ENCODE results near the gene HTR3E. TPM values are rescaled to one million over a fixed set of nuclear protein-coding genes. Genes with fewer than 3 reads are reported as not detected.

HTR3E gene
- total and polyA plus RNA-seq, 3 experiments from 2014 or later = not detected

DNA sequence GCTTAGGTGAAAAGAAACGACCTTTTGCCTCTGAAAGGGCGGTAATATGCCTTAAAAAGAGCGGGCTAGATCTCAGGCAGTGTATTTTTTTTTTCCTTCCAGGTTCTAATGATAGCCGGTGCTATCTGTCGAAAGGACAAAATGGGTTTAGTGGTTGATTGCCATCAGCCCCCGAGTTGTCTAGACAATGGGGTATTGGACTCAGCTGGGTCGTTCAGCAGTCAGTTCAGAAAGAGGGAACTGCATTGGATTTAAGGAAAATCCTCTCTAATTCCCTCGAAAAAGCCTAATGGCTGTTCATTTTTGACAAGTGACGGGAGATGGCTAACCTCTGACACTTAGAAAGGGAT is 39.0 kb downstream of the HTR3E start:
- H3K4me1 ChIP-seq (ENCODE audit: insufficient read depth, low read length) = peaks cover 22% of the 10 kb centered on the region
- POLR2A ChIA-PET = interaction anchor here (1.2 to 2.4 kb wide), 7 partner anchors 10 to 94 kb away, joined by 4 to 13 read pairs (median 5); partner anchors contain the start of genes ABCF3 and DVL3
- H3K27ac ChIP-seq (ENCODE audit: low read depth, low read length) = peak overlapping the region; percentile 85
- H3K9me3 ChIP-seq (ENCODE audit: low read length) = no peaks in the 10 kb centered on the region
- peak overlapping the region; percentile 93 for H3K4me3 ChIP-seq (ENCODE audit: low read length)
- peaks cover 38 to 46% (median 38%) of the 10 kb centered on the region in 3 donors for H3K4me1 Mint-ChIP-seq
- no peaks in the 10 kb centered on the region for H3K27me3 Mint-ChIP-seq
- H3K27ac Mint-ChIP-seq = peak overlapping the region; percentile 91 to 98 (median 96)
- peaks cover 15% of the 10 kb centered on the region for H3K36me3 ChIP-seq (ENCODE audit: insufficient read depth, low read length)
- peaks cover 0 to 47% (median 2%) of the 10 kb centered on the region in 3 donors for H3K36me3 Mint-ChIP-seq
- H3K4me3 Mint-ChIP-seq = peak overlapping the region; percentile 93 to 99 (median 98)
- H3K27me3 ChIP-seq (ENCODE audit: insufficient read depth, low read length, poor library complexity, severe bottlenecking) = no peaks in the 10 kb centered on the region
- no peak for DNase-seq
- CTCF ChIA-PET = interaction anchor here (0.8 to 3.3 kb wide), 9 partner anchors 9 to 240 kb away, joined by 3 to 15 read pairs (median 3); partner anchors contain the start of genes ABCC5 and DVL3
- no peaks in the 10 kb centered on the region for H3K9me3 Mint-ChIP-seq

DNA sequence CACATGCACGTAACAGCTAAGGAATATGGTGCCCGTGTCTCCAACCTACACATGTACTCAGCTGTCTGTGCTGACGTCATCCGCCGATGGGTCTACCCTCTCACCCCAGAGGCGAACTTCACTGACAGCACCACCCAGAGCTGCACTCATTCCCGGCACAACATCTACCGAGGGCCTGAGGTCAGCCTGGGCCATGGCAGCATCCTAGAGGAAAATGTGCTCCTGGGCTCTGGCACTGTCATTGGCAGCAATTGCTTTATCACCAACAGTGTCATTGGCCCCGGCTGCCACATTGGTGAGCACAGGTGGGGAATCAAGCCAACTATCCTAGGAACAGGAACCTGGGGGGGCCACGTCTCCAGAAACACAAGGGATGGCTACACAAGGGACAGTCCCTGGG is 43.6 kb downstream of the HTR3E start:
- Histone ChIP-seq H3K4me1 (ENCODE audit: insufficient read depth, low read length) (peaks cover 16% of the 10 kb centered on the region), H3K36me3 (ENCODE audit: insufficient read depth, low read length) (peaks cover 47% of the 10 kb centered on the region), H3K4me3 (ENCODE audit: low read length) (no peak overlapping the region), H3K27me3 (ENCODE audit: insufficient read depth, low read length, poor library complexity, severe bottlenecking) (no peaks in the 10 kb centered on the region), H3K9me3 (ENCODE audit: low read length) (no peaks in the 10 kb centered on the region), H3K27ac (ENCODE audit: low read depth, low read length) (no peak overlapping the region)
- Mint-ChIP-seq H3K9me3 (no peaks in the 10 kb centered on the region), H3K36me3 (peaks cover 7 to 83% (median 16%) of the 10 kb centered on the region in 3 donors), H3K4me1 (peaks cover 24 to 32% (median 27%) of the 10 kb centered on the region in 3 donors), H3K27ac (no peak overlapping the region), H3K4me3 (no peak overlapping the region), H3K27me3 (no peaks in the 10 kb centered on the region)
- ChIA-PET CTCF (no interaction called here), POLR2A (no interaction called here)
- DNase-seq = no peak

DNA sequence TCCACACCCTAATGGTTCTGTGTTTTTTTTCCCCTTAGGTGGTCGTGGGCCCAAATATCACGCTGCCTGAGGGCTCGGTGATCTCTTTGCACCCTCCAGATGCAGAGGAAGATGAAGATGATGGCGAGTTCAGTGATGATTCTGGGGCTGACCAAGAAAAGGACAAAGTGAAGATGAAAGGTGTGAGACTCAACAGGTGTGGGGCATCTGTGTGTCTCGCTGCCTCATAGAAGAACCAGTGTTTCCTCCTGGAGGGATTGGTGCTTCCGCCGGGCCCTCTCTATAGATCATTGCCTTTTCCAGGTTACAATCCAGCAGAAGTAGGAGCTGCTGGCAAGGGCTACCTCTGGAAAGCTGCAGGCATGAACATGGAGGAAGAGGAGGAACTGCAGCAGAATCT is 45.3 kb downstream of the HTR3E start:
- POLR2A ChIA-PET = no interaction called here
- CTCF ChIA-PET = no interaction called here
- peak overlapping the region in 3 of 8 donors; percentile 29 to 60 (median 37) for H3K27ac Mint-ChIP-seq

DNA sequence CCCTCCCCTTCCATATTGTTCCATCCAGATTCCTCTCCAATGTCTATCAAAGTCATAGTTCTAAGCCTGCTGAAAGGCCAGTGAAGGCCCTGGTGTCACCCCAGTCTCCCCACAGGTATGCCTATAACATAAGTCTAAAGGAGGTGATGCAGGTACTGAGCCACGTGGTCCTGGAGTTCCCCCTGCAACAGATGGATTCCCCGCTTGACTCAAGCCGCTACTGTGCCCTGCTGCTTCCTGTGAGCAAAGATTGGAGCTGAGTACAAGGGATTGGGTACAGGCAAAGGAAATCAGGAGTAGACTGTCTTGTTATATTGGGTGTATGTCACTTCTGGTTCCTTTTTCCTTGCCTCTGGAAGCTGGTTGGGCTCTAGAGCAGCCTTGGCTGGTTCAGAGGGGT is 46.5 kb downstream of the HTR3E start:
- Histone ChIP-seq H3K27me3 (ENCODE audit: insufficient read depth, low read length, poor library complexity, severe bottlenecking) (no peaks in the 10 kb centered on the region), H3K4me3 (ENCODE audit: low read length) (no peak overlapping the region), H3K4me1 (ENCODE audit: insufficient read depth, low read length) (no peaks in the 10 kb centered on the region), H3K36me3 (ENCODE audit: insufficient read depth, low read length) (peaks cover 41% of the 10 kb centered on the region), H3K27ac (ENCODE audit: low read depth, low read length) (no peak overlapping the region), H3K9me3 (ENCODE audit: low read length) (no peaks in the 10 kb centered on the region)
- Mint-ChIP-seq H3K36me3 (peaks cover 7 to 71% (median 13%) of the 10 kb centered on the region in 3 donors), H3K27ac (peak overlapping the region in 1 of 8 donors; percentile 40), H3K27me3 (no peaks in the 10 kb centered on the region), H3K9me3 (no peaks in the 10 kb centered on the region), H3K4me3 (no peak overlapping the region), H3K4me1 (peaks cover 0 to 5% (median 3%) of the 10 kb centered on the region in 3 donors)
- ChIA-PET CTCF (interaction anchor here (2.1 to 3.8 kb wide), 2 partner anchors 8 to 106 kb away, joined by 8 to 15 read pairs; partner anchors contain the start of genes EEF1AKMT4 and EIF2B5), POLR2A (interaction anchor here (1.0 kb wide), 1 partner anchor 9 kb away, joined by 3 read pairs; the partner anchor contains the start of gene EIF2B5)
- no peak for DNase-seq

More for the DNA sequence above, 45.3 kb downstream of the HTR3E start:
- Histone ChIP-seq H3K27ac (ENCODE audit: low read depth, low read length) (no peak overlapping the region), H3K4me1 (ENCODE audit: insufficient read depth, low read length) (peaks cover 1% of the 10 kb centered on the region), H3K9me3 (ENCODE audit: low read length) (no peaks in the 10 kb centered on the region), H3K4me3 (ENCODE audit: low read length) (no peak overlapping the region), H3K36me3 (ENCODE audit: insufficient read depth, low read length) (peaks cover 46% of the 10 kb centered on the region), H3K27me3 (ENCODE audit: insufficient read depth, low read length, poor library complexity, severe bottlenecking) (no peaks in the 10 kb centered on the region)
- DNase-seq = no peak
- peaks cover 8 to 14% (median 9%) of the 10 kb centered on the region in 3 donors for H3K4me1 Mint-ChIP-seq
- H3K36me3 Mint-ChIP-seq = peaks cover 7 to 80% (median 16%) of the 10 kb centered on the region in 3 donors
- no peaks in the 10 kb centered on the region for H3K9me3 Mint-ChIP-seq
- H3K4me3 Mint-ChIP-seq = no peak overlapping the region
- H3K27me3 Mint-ChIP-seq = no peaks in the 10 kb centered on the region

DNA sequence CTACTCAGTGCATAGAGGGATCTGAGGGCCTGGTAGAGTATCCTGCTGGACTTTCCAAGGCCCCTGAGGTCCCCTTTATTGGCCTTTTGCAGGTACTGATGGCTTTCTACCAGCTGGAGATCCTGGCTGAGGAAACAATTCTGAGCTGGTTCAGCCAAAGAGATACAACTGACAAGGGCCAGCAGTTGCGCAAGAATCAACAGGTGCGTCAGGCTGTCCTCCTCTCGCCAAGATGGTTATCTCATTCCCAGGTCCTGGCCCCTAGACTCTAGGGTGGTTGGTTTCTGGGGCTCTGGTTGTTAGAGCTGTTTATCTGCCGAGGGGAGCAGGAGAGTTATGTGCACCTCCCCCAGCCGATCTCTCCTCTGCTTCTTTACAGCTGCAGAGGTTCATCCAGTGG is 47.6 kb downstream of the HTR3E start:
- Histone ChIP-seq H3K9me3 (ENCODE audit: low read length) (no peaks in the 10 kb centered on the region), H3K4me3 (ENCODE audit: low read length) (no peak overlapping the region), H3K27ac (ENCODE audit: low read depth, low read length) (no peak overlapping the region), H3K27me3 (ENCODE audit: insufficient read depth, low read length, poor library complexity, severe bottlenecking) (no peaks in the 10 kb centered on the region), H3K36me3 (ENCODE audit: insufficient read depth, low read length) (peaks cover 41% of the 10 kb centered on the region), H3K4me1 (ENCODE audit: insufficient read depth, low read length) (no peaks in the 10 kb centered on the region)
- ChIA-PET CTCF (interaction anchor here (0.8 to 3.8 kb wide), 7 partner anchors 9 to 107 kb away, joined by 3 to 15 read pairs (median 4); partner anchors contain the start of genes EEF1AKMT4 and EIF2B5), POLR2A (interaction anchor here (1.0 to 1.8 kb wide), 3 partner anchors 9 to 11 kb away, joined by 3 to 6 read pairs (median 3); partner anchors contain the start of gene EIF2B5)
- DNase-seq = no peak
- Mint-ChIP-seq H3K27ac (peak overlapping the region in 1 of 8 donors; percentile 82), H3K27me3 (no peaks in the 10 kb centered on the region), H3K9me3 (no peaks in the 10 kb centered on the region), H3K36me3 (peaks cover 7 to 66% (median 13%) of the 10 kb centered on the region in 3 donors), H3K4me1 (peaks cover 0 to 5% (median 3%) of the 10 kb centered on the region in 3 donors), H3K4me3 (no peak overlapping the region)

DNA sequence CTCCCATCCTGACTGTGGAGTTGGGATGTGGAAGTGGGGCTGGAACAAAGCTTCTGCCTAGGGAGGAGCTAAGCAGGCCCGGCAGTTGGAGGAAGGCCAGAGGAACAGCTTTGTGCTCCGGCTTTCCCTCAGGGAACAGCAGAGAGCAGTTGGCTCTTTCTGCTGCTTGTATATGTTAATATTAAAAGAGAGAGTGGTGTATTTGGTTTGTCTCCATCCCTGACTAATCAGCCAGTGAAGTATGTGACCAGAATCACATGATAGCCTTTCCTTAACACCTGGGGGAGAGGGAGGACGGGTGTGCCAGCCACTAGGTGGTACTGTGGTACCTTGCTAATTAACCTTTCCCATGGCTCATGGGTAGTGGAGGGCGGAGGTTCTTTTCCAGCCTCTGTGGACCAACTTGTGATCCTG is 48.3 kb downstream of the HTR3E start:
- peak in 3 of 5 donors; percentile 21 to 58 (median 31) for DNase-seq
- POLR2A ChIA-PET = interaction anchor here (1.6 to 1.8 kb wide), 2 partner anchors 10 to 11 kb away, joined by 3 to 6 read pairs; partner anchors contain the start of gene EIF2B5
- no peak overlapping the region for H3K4me3 ChIP-seq (ENCODE audit: low read length)
- Mint-ChIP-seq H3K36me3 (peaks cover 7 to 62% (median 13%) of the 10 kb centered on the region in 3 donors), H3K4me3 (no peak overlapping the region), H3K27me3 (no peaks in the 10 kb centered on the region), H3K27ac (peak overlapping the region in 1 of 8 donors; percentile 22), H3K4me1 (peaks cover 0 to 2% (median under 1%) of the 10 kb centered on the region in 3 donors), H3K9me3 (no peaks in the 10 kb centered on the region)
- H3K36me3 ChIP-seq (ENCODE audit: insufficient read depth, low read length) = peaks cover 38% of the 10 kb centered on the region
- CTCF ChIA-PET = interaction anchor here (0.7 to 3.8 kb wide), 8 partner anchors 10 to 107 kb away, joined by 3 to 15 read pairs (median 4); partner anchors contain the start of genes EEF1AKMT4 and EIF2B5
- H3K9me3 ChIP-seq (ENCODE audit: low read length) = no peaks in the 10 kb centered on the region
- H3K27ac ChIP-seq (ENCODE audit: low read depth, low read length) = no peak overlapping the region
- H3K27me3 ChIP-seq (ENCODE audit: insufficient read depth, low read length, poor library complexity, severe bottlenecking) = no peaks in the 10 kb centered on the region
- no peaks in the 10 kb centered on the region for H3K4me1 ChIP-seq (ENCODE audit: insufficient read depth, low read length)

DNA sequence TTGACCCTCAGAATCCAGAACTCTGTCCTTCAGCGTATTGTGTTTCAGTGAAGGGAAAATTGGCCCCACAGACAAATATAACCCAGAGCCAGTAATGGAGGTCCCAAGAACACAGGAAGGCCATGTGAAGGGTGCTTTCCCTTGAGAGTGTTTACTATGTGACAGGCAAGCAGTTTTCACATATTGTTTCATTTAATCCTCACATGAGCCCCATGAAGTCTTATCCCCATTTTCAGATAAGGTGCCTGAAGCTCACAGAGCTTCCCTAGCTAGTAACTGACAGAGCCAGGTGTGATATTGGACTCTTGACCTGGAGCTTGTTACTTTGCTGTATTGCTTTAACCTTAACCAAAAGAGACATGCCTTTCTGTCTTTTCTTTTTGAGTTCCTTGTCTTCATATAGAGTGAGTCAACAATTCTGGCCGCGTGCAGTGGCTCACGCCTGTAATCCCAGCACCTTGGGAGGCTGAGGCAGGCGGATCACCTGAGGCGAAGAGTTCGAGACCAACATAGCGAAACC is 48.9 kb downstream of the HTR3E start:
- peak overlapping the region in 1 of 8 donors; percentile 40 for H3K27ac Mint-ChIP-seq
- H3K4me1 Mint-ChIP-seq = no peaks in the 10 kb centered on the region
- peaks cover 7 to 56% (median 13%) of the 10 kb centered on the region in 3 donors for H3K36me3 Mint-ChIP-seq
- no peak overlapping the region for H3K4me3 Mint-ChIP-seq
- H3K4me3 ChIP-seq (ENCODE audit: low read length) = no peak overlapping the region
- H3K9me3 ChIP-seq (ENCODE audit: low read length) = no peaks in the 10 kb centered on the region
- ChIA-PET CTCF (interaction anchor here (0.7 to 3.8 kb wide), 6 partner anchors 10 to 104 kb away, joined by 3 to 15 read pairs (median 4); partner anchors contain the start of genes DVL3, EEF1AKMT4 and EIF2B5), POLR2A (interaction anchor here (1.8 kb wide), 1 partner anchor 11 kb away, joined by 6 read pairs; the partner anchor contains the start of gene EIF2B5)
- no peak overlapping the region for H3K27ac ChIP-seq (ENCODE audit: low read depth, low read length)
- H3K27me3 ChIP-seq (ENCODE audit: insufficient read depth, low read length, poor library complexity, severe bottlenecking) = no peaks in the 10 kb centered on the region
- no peaks in the 10 kb centered on the region for H3K27me3 Mint-ChIP-seq
- no peak for DNase-seq
- H3K36me3 ChIP-seq (ENCODE audit: insufficient read depth, low read length) = peaks cover 32% of the 10 kb centered on the region
- no peaks in the 10 kb centered on the region for H3K4me1 ChIP-seq (ENCODE audit: insufficient read depth, low read length)
- no peaks in the 10 kb centered on the region for H3K9me3 Mint-ChIP-seq

DNA sequence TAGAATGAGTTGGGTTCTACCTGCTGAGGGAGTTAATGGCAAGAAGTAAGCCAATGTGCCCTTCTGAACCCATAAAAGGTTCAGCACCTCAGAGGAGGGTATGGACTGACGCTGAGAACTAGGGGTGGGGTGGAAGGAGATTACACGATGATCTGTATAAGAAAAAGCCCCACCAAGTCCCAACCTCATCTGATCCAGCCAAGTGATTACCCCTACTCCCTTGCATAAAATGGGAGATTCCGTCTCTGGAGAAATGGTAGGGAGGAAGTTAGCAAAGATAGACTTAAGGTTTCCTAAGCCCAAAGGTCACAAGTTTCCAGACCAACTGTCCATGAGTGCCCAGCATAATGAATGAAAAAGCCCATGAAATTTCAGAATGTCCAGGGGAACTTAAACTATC is 51.2 kb downstream of the HTR3E start:
- no peaks in the 10 kb centered on the region for H3K27me3 ChIP-seq (ENCODE audit: insufficient read depth, low read length, poor library complexity, severe bottlenecking)
- Mint-ChIP-seq H3K36me3 (peaks cover 0 to 33% (median 2%) of the 10 kb centered on the region in 3 donors), H3K9me3 (no peaks in the 10 kb centered on the region), H3K27ac (peak overlapping the region in 2 of 8 donors; percentile 9 to 62), H3K4me3 (no peak overlapping the region), H3K4me1 (no peaks in the 10 kb centered on the region), H3K27me3 (no peaks in the 10 kb centered on the region)
- no peaks in the 10 kb centered on the region for H3K4me1 ChIP-seq (ENCODE audit: insufficient read depth, low read length)
- ChIA-PET CTCF (no interaction called here), POLR2A (interaction anchor here (0.9 kb wide), 1 partner anchor 11 kb away, joined by 4 read pairs; no protein-coding TSS in a partner anchor)
- peaks cover 19% of the 10 kb centered on the region for H3K36me3 ChIP-seq (ENCODE audit: insufficient read depth, low read length)
- no peak for DNase-seq
- no peaks in the 10 kb centered on the region for H3K9me3 ChIP-seq (ENCODE audit: low read length)
- no peak overlapping the region for H3K4me3 ChIP-seq (ENCODE audit: low read length)
- H3K27ac ChIP-seq (ENCODE audit: low read depth, low read length) = no peak overlapping the region

Measured in CD8-positive, alpha-beta memory T cell (primary cell).